GM18519 (cell line): ENCODE results near the gene TDRKH.

ENCODE experiments used
- ATAC-seq: cut with Tn5 transposase; IDR thresholded peaks from one replicate; pipeline ENCODE4 v1.9.1; 2021; ENCODE audit warnings: mild to moderate bottlenecking, moderate library complexity; ENCODE audit not compliant: unreplicated experiment, low FRiP score

Gene TDRKH

GRCh38 chr1:151823175-151823574 is 32.9 kb upstream of the TDRKH start:
- ATAC-seq = no peak

- ATAC-seq = no peak
Measured at GRCh38 chr1:151822404-151822803, 32.1 kb upstream of the TDRKH start.

- no peak for ATAC-seq
Measured at GRCh38 chr1:151820940-151821339, 30.6 kb upstream of the TDRKH start.

GRCh38 chr1:151819976-151820623 is 29.8 kb upstream of the TDRKH start:
- ATAC-seq = no peak

GRCh38 chr1:151819227-151819835 is 29.0 kb upstream of the TDRKH start:
- no peak for ATAC-seq

GRCh38 chr1:151817353-151817730 is 27.0 kb upstream of the TDRKH start:
- no peak for ATAC-seq

GRCh38 chr1:151816548-151817352 is 26.4 kb upstream of the TDRKH start:
- no peak for ATAC-seq

GRCh38 chr1:151815716-151816327 is 25.5 kb upstream of the TDRKH start:
- no peak for ATAC-seq

- no peak for ATAC-seq
Measured at GRCh38 chr1:151814971-151815545, 24.8 kb upstream of the TDRKH start.

GRCh38 chr1:151814426-151814825 is 24.1 kb upstream of the TDRKH start:
- no peak for ATAC-seq

GRCh38 chr1:151813271-151813977 is 23.1 kb upstream of the TDRKH start:
- no peak for ATAC-seq

- no peak for ATAC-seq
Measured at GRCh38 chr1:151811181-151811580, 20.9 kb upstream of the TDRKH start.

GRCh38 chr1:151809985-151810556 is 19.8 kb upstream of the TDRKH start:
- no peak for ATAC-seq

- no peak for ATAC-seq
Measured at GRCh38 chr1:151809290-151809984, 19.1 kb upstream of the TDRKH start.

- no peak for ATAC-seq
Measured at GRCh38 chr1:151807766-151808165, 17.5 kb upstream of the TDRKH start.

- no peak for ATAC-seq
Measured at GRCh38 chr1:151807131-151807530, 16.8 kb upstream of the TDRKH start.

GRCh38 chr1:151806170-151806569 is 15.9 kb upstream of the TDRKH start:
- ATAC-seq = no peak

GRCh38 chr1:151805066-151805820 is 14.9 kb upstream of the TDRKH start, which contains the start of gene LINGO4:
LINGO4 (minus strand) TSS chr1:151805419; CDS start chr1:151802704, 2,715 bp downstream.
- ATAC-seq = no peak

- no peak for ATAC-seq
Measured at GRCh38 chr1:151803915-151804314, 13.6 kb upstream of the TDRKH start.
